K562 (cell line): ENCODE measurements around the gene MAP3K7. TPM values are rescaled to one million over a fixed set of nuclear protein-coding genes. Genes with fewer than 3 reads are reported as not detected.
A peak's percentile ranks its signal among the peaks of the same experiment; 100 is the strongest.

Experiments
- ATAC-seq: fragments of 200-7000 bp; cut with Tn5 transposase; 3 replicates; pipeline ENCODE4 v1.9.1; 2020; ENCODE audit warnings: moderate library complexity
- BruUV-seq: library from RNA; stranded (reverse); fragments of 400-500 nt; replicated peaks from 2 replicates; lab custom pipeline; 2021; lab: Mats Ljungman, UMichigan
- CTCF ChIA-PET: fragments of 300-600 bp; formaldehyde crosslinking; extraction: SDS; loops from one replicate; lab custom pipeline; 2021; ENCODE audit warnings: low intra/inter-chr PET ratio; lab: Yijun Ruan, JAX
- POLR2A ChIA-PET: fragments of 300-600, 350-650 bp; sonication (Branson Sonifier 250); formaldehyde crosslinking; extraction: SDS; loops from one replicate; lab custom pipeline; 2021; ENCODE audit warnings: antibody characterized with exemption, inconsistent platforms; lab: Yijun Ruan, JAX
- DNase-seq, 4 experiments: peaks; one replicate each; pipeline versions ENCODE4 v3.0.0 to v3.0.0-alpha.2; 2011 to 2018; ENCODE audit warnings: low spot score in 3 of 4, mixed read lengths in 3 of 4; ENCODE audit errors: extremely low read depth in 1 of 4
- FAIRE-seq: peaks from 2 replicates; lab custom pipeline; 2011; peaks lifted over from hg19 to GRCh38; lab: Jason Lieb, UNC
- H2AFZ ChIP-seq: 2 replicates; pipeline ENCODE4 v1.6.0; 2011; ENCODE audit warnings: low read depth, low read length, control low read depth, inconsistent platforms
- H3K27ac ChIP-seq: fragments of 200-600 bp; 3 replicates; pipeline ENCODE4 v1.8.0; 2011; ENCODE audit warnings: low read depth, mild to moderate bottlenecking, control low read depth, inconsistent platforms, low read length, moderate library complexity, mixed read lengths; ENCODE audit errors: extremely low read depth
- H3K27me3 ChIP-seq, 2 experiments: fragments of 300-600 bp in 1 of 2; 2 replicates in 1 of 2; 3 replicates in 1 of 2; pipeline versions ENCODE4 v1.6.0 to v1.8.0; 2011; ENCODE audit warnings: inconsistent platforms in 2 of 2, low read length in 2 of 2, mild to moderate bottlenecking in 1 of 2, mixed read lengths in 1 of 2, moderate library complexity in 1 of 2; ENCODE audit not compliant: control insufficient read depth in 2 of 2, insufficient read depth in 2 of 2
- H3K36me3 ChIP-seq: fragments of 300-600 bp; 3 replicates; pipeline ENCODE4 v1.8.0; 2011; ENCODE audit warnings: mild to moderate bottlenecking, low read length, inconsistent platforms; ENCODE audit not compliant: control insufficient read depth, insufficient read depth
- H3K4me1 ChIP-seq, 2 experiments: fragments of 200-600 bp in 1 of 2; replicated peaks in 1 of 2; 2 replicates in 1 of 2; 3 replicates in 1 of 2; pipeline versions ENCODE4 v1.5.1 to v1.8.0; 2011; ENCODE audit warnings: inconsistent platforms in 2 of 2, low read length in 2 of 2, mild to moderate bottlenecking in 1 of 2, mixed read lengths in 1 of 2, moderate library complexity in 1 of 2; ENCODE audit not compliant: control insufficient read depth in 2 of 2, insufficient read depth in 2 of 2
- H3K4me2 ChIP-seq: 2 replicates; pipeline ENCODE4 v1.6.1; 2011; ENCODE audit warnings: low read length, control low read depth, inconsistent platforms, mixed read lengths; ENCODE audit not compliant: insufficient read depth
- H3K4me3 ChIP-seq: fragments of 200-600 bp; sonication (generic), shearing (Covaris generic); 2 replicates; pipeline ENCODE4 v1.5.1; 2016; ENCODE audit warnings: control low read depth, inconsistent platforms
- H3K79me2 ChIP-seq: fragments of 200-600 bp; 3 replicates; pipeline ENCODE4 v1.8.0; 2011; ENCODE audit warnings: low read length, inconsistent platforms; ENCODE audit not compliant: control insufficient read depth, insufficient read depth
- H3K9ac ChIP-seq, 2 experiments: 2 replicates each; pipeline versions ENCODE4 v1.6.0 to v1.6.1; 2011; ENCODE audit warnings: low read depth in 2 of 2, low read length in 2 of 2, control low read depth in 1 of 2, inconsistent platforms in 1 of 2, mild to moderate bottlenecking in 1 of 2, mixed read lengths in 1 of 2; ENCODE audit not compliant: insufficient read depth in 1 of 2
- H3K9me1 ChIP-seq: one replicate; pipeline ENCODE4 v1.6.0; 2011; ENCODE audit warnings: inconsistent platforms, mild to moderate bottlenecking, low read length, moderate library complexity; ENCODE audit not compliant: control insufficient read depth, insufficient read depth
- H3K9me3 ChIP-seq: replicated peaks from 2 replicates; pipeline ENCODE4 v1.5.1; 2011; ENCODE audit warnings: low read depth, low read length, inconsistent platforms; ENCODE audit not compliant: control insufficient read depth, insufficient read depth
- H4K20me1 ChIP-seq: replicated peaks from 2 replicates; pipeline ENCODE4 v1.6.1; 2011; ENCODE audit warnings: low read length, inconsistent platforms, mixed read lengths; ENCODE audit not compliant: control insufficient read depth, insufficient read depth
- BCL6 ChIP-seq: fragments of 250-450 bp; sonication (Bioruptor Pico); IDR thresholded peaks from 2 replicates; pipeline ENCODE4 v1.4.0; 2020
- CREB1 ChIP-seq, 2 experiments: sonication (generic) in 1 of 2; formaldehyde crosslinking in 1 of 2; IDR thresholded peaks; 2 replicates each; pipeline versions ENCODE4 v1.6.1 to v1.8.0; 2012 to 2022; ENCODE audit warnings: inconsistent platforms in 1 of 2, mild to moderate bottlenecking in 1 of 2, missing genetic modification reagents in 1 of 2, moderate library complexity in 1 of 2
- E2F3 ChIP-seq: fragments of 250-450 bp; sonication (Bioruptor Pico); IDR thresholded peaks from 2 replicates; pipeline ENCODE4 v1.4.0; 2020; ENCODE audit warnings: mild to moderate bottlenecking
- EP300 ChIP-seq: IDR thresholded peaks from 2 replicates; pipeline ENCODE4 v1.6.1; 2012; ENCODE audit warnings: low read length, improper control_type of control experiment
- EP400 ChIP-seq: fragments of 450-650 bp; IDR thresholded peaks from 2 replicates; pipeline ENCODE4 v1.6.1; 2017; ENCODE audit warnings: antibody characterized with exemption, mild to moderate bottlenecking, moderate library complexity
- ETV6 ChIP-seq, 3 experiments: fragments of 150-350 bp in 1 of 3; sonication (generic) in 1 of 3; formaldehyde crosslinking in 1 of 3; IDR thresholded peaks; 2 replicates each; pipeline versions ENCODE4 v1.6.1 to v1.8.0; 2014 to 2022; ENCODE audit warnings: borderline replicate concordance in 2 of 3, low read depth in 2 of 3, antibody characterized with exemption in 1 of 3, low read length in 1 of 3, mild to moderate bottlenecking in 1 of 3, missing genetic modification reagents in 1 of 3
- HDAC3 ChIP-seq: fragments of 450-650 bp; IDR thresholded peaks from 2 replicates; pipeline ENCODE4 v1.6.1; 2018; ENCODE audit warnings: borderline replicate concordance, mild to moderate bottlenecking, moderate library complexity; ENCODE audit not compliant: partially characterized antibody
- JUN ChIP-seq, 2 experiments: sonication (generic) in 1 of 2; formaldehyde crosslinking in 1 of 2; IDR thresholded peaks; 2 replicates each; pipeline versions ENCODE4 v1.6.1 to v1.8.0; 2012 to 2022; ENCODE audit warnings: borderline replicate concordance in 2 of 2, mild to moderate bottlenecking in 2 of 2, improper control_type of control experiment in 1 of 2, low read depth in 1 of 2, low read length in 1 of 2, missing genetic modification reagents in 1 of 2
- KDM1A ChIP-seq, 2 experiments: fragments of 450-650 bp; IDR thresholded peaks; 2 replicates each; pipeline ENCODE4 v1.6.1; 2016; ENCODE audit warnings: mild to moderate bottlenecking in 2 of 2
- MEIS2 ChIP-seq: fragments of 450-650 bp; IDR thresholded peaks from 2 replicates; pipeline ENCODE4 v1.6.1; 2014; ENCODE audit warnings: mild to moderate bottlenecking; ENCODE audit not compliant: partially characterized antibody
- MTF1 ChIP-seq: fragments of 250-450 bp; sonication (Bioruptor Pico); IDR thresholded peaks from 2 replicates; pipeline ENCODE4 v1.9.0; 2021; ENCODE audit warnings: moderate library complexity, mild to moderate bottlenecking, inconsistent platforms, borderline replicate concordance
- MYNN ChIP-seq, 2 experiments: sonication (generic); formaldehyde crosslinking in 1 of 2; IDR thresholded peaks; 2 replicates each; pipeline versions ENCODE4 v1.5.0 to v1.6.1; 2016 to 2020; ENCODE audit warnings: antibody characterized with exemption in 1 of 2, missing genetic modification reagents in 1 of 2
- PML ChIP-seq: IDR thresholded peaks from 2 replicates; pipeline ENCODE4 v1.6.1; 2012; ENCODE audit warnings: low read length, inconsistent platforms
- SRSF9 ChIP-seq: fragments of 200-400 bp; formaldehyde crosslinking; IDR thresholded peaks from 2 replicates; pipeline ENCODE4 v1.6.1; 2017; ENCODE audit warnings: low read depth, low read length, borderline replicate concordance
- TEAD4 ChIP-seq, 2 experiments: sonication (generic) in 1 of 2; formaldehyde crosslinking in 1 of 2; IDR thresholded peaks; 2 replicates each; pipeline versions ENCODE4 v1.6.1 to v1.8.0; 2012 to 2022; ENCODE audit warnings: borderline replicate concordance in 1 of 2, inconsistent platforms in 1 of 2, low read length in 1 of 2, mild to moderate bottlenecking in 1 of 2, missing genetic modification reagents in 1 of 2
- WGBS: fragments of 100-300 bp; shearing (Covaris generic); methylation state at CpG from one replicate; pipeline ENCODE4 v1.1.6; 2016; ENCODE audit warnings: low coverage, mixed read lengths; ENCODE audit not compliant: insufficient coverage; ENCODE audit errors: missing lambda C conversion rate; 5-methylcytosine and 5-hydroxymethylcytosine counted together
- in situ Hi-C: fragments of 300-500 bp; cut with MboI; formaldehyde crosslinking; loops from 4 replicates; pipeline ENCODE4 v1.15.0; 2018; ENCODE audit warnings: inconsistent platforms, mixed read lengths
- intact Hi-C: fragments of 100-400 bp; cut with micrococcal nuclease; formaldehyde crosslinking; loops from 2 replicates; pipeline ENCODE4 v1.14.2; 2022
- polyA plus RNA-seq, 8 experiments: library from polyadenylated mRNA; depleted of rRNA in 4 of 8; stranded (reverse) in 5 of 8; unstranded in 3 of 8; fragments of >200 nt; fragmentation: Nextera tagmentation in 2 of 8; fragmentation: Illumina TruSeq in 1 of 8; extraction: Ambion mirVana in 2 of 8; extraction: Trizol in 1 of 8; gene quantifications; 2 replicates each; pipeline versions ENCODE4 v1.2.1 to v1.2.3, GENCODE V29; 2011 to 2014; ENCODE audit warnings: inconsistent platforms in 1 of 8, missing spikeins in 1 of 8
- total RNA-seq, 7 experiments: library from RNA; depleted of rRNA in 6 of 7; stranded (reverse); fragments of >200 nt in 6 of 7; fragmentation: Illumina TruSeq in 2 of 7; extraction: Trizol in 2 of 7; gene quantifications; 2 replicates each; pipeline versions ENCODE4 v1.2.1 to v1.2.3, GENCODE V29; 2011 to 2021; ENCODE audit warnings: low replicate concordance in 1 of 7
- TF ChIP-seq, protein P1 (sequence below), 2 experiments: fragments of 450-650 bp; conservative IDR thresholded peaks; 2 replicates each; pipeline ENCODE4 v1.6.1; 2017; ENCODE audit warnings: mild to moderate bottlenecking in 2 of 2, moderate library complexity in 2 of 2
- TF ChIP-seq, protein P2 (sequence below): fragments of 450-650 bp; IDR thresholded peaks from 2 replicates; pipeline ENCODE4 v1.6.1; 2017; ENCODE audit warnings: antibody characterized with exemption

Gene MAP3K7
- total and polyA plus RNA-seq, 9 of the 15 experiments (the other 6 are each of a cell fraction or from before 2014, with no cell fraction given), result 13.4 to 60.9 (median 34.8) TPM

DNA sequence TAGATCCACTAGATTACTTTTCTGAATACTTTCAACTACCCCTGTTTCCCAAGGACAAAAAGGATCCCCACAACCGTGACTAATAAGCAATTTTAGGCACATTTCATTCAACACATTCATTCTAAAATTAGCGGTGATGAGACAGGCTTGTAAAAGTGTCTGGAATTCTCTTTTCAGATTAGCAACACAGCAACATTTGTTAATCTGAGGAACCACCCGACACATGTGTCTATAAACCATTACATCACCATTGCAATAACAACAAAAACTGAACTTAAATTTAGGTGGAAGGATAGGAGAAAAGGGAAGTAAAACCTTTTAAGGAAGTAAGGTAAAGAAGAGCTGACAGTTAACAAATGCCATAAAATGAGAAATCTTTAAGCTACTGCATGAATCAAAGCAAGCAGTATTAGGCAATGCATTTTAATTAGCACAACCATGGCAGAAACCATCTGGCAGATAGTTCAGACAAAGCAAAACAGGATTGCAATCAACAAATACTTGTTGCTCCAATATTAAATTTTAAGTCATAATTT lies 49.1 kb downstream of the MAP3K7 start:
- Histone ChIP-seq H3K9ac (no peak overlapping the region), H3K4me2 (no peak overlapping the region), H3K4me1 (peaks cover 0 to 6% of the 10 kb centered on the region in 2 experiments; a peak in 2 of 5 replicates), H3K4me3 (no peak overlapping the region), H2AFZ (no peak overlapping the region), H3K9me1 (no peaks in the 10 kb centered on the region), H3K27me3 (no peaks in the 10 kb centered on the region), H3K27ac (peak overlapping the region; percentile 49; the same call in 1 of the 3 replicates), H4K20me1 (no peaks in the 10 kb centered on the region), H3K36me3 (peaks cover 26% of the 10 kb centered on the region; the same call in 2 of the 3 replicates), H3K79me2 (no peaks in the 10 kb centered on the region), H3K9me3 (no peaks in the 10 kb centered on the region)
- WGBS, result 12% methylated on average over 3 of the region's 3 CpGs
- CTCF ChIA-PET, result no interaction called here
- ATAC-seq (peak; percentile 64), DNase-seq (peak in 1 of 4 experiments; percentile 23), FAIRE-seq (peak; percentile 46)
- no TSS peak for BruUV-seq
- in situ Hi-C loops, result no loop called here
- POLR2A ChIA-PET, result interaction anchor here (1.5 kb wide), 1 partner anchor 10 kb away, joined by 4 read pairs; no protein-coding TSS in a partner anchor
- intact Hi-C loops, result no loop called here
- TF ChIP-seq, protein P1, sequence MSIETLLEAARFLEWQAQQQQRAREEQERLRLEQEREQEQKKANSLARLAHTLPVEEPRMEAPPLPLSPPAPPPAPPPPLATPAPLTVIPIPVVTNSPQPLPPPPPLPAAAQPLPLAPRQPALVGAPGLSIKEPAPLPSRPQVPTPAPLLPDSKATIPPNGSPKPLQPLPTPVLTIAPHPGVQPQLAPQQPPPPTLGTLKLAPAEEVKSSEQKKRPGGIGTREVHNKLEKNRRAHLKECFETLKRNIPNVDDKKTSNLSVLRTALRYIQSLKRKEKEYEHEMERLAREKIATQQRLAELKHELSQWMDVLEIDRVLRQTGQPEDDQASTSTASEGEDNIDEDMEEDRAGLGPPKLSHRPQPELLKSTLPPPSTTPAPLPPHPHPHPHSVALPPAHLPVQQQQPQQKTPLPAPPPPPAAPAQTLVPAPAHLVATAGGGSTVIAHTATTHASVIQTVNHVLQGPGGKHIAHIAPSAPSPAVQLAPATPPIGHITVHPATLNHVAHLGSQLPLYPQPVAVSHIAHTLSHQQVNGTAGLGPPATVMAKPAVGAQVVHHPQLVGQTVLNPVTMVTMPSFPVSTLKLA (conservative IDR thresholded peaks at IDR 0.05), result peak in 1 of 2 experiments; percentile 23; a peak in 1 of 4 replicates
- TF ChIP-seq, protein P2, sequence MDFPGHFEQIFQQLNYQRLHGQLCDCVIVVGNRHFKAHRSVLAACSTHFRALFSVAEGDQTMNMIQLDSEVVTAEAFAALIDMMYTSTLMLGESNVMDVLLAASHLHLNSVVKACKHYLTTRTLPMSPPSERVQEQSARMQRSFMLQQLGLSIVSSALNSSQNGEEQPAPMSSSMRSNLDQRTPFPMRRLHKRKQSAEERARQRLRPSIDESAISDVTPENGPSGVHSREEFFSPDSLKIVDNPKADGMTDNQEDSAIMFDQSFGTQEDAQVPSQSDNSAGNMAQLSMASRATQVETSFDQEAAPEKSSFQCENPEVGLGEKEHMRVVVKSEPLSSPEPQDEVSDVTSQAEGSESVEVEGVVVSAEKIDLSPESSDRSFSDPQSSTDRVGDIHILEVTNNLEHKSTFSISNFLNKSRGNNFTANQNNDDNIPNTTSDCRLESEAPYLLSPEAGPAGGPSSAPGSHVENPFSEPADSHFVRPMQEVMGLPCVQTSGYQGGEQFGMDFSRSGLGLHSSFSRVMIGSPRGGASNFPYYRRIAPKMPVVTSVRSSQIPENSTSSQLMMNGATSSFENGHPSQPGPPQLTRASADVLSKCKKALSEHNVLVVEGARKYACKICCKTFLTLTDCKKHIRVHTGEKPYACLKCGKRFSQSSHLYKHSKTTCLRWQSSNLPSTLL, result peak; percentile 80
- TF ChIP-seq PML (peak; percentile 66; the same call in 1 of the 2 replicates), MTF1 (no peak), MEIS2 (peak; percentile 82), HDAC3 (peak; percentile 45), CREB1 (IDR thresholded peaks at IDR 0.05) (0 out of 2 replicates have a peak, but pooled peaks have one; percentile 28), CREB1 (CRISPR knock-in tag; IDR thresholded peaks at IDR 0.05) (no peak), MYNN (IDR thresholded peaks at IDR 0.05) (no peak), MYNN (CRISPR knock-in tag; IDR thresholded peaks at IDR 0.05) (no peak), EP400 (0 out of 2 replicates have a peak, but pooled peaks have one; percentile 20), SRSF9 (no peak), BCL6 (no peak), KDM1A (IDR thresholded peaks at IDR 0.05) (peak in 1 of 2 experiments; percentile 14; a peak in 2 of 4 replicates), JUN (IDR thresholded peaks at IDR 0.05; ENCODE audit: borderline replicate concordance, low read depth, low read length) (0 out of 2 replicates have a peak, but pooled peaks have one; percentile 16), JUN (CRISPR knock-in tag; IDR thresholded peaks at IDR 0.05; ENCODE audit: borderline replicate concordance) (peak; percentile 85; the same call in 1 of the 2 replicates), TEAD4 (IDR thresholded peaks at IDR 0.05; ENCODE audit: low read length) (peak; percentile 84), TEAD4 (CRISPR knock-in tag; IDR thresholded peaks at IDR 0.05; ENCODE audit: borderline replicate concordance) (no peak), ETV6 (IDR thresholded peaks at IDR 0.05; ENCODE audit: borderline replicate concordance in 1 of 2, low read depth in 2 of 2, low read length in 1 of 2) (0 out of 4 replicates have a peak, but pooled peaks of 1 of the 2 experiments have one; percentile 31), ETV6 (CRISPR knock-in tag; IDR thresholded peaks at IDR 0.05; ENCODE audit: borderline replicate concordance) (no peak), EP300 (0 out of 2 replicates have a peak, but pooled peaks have one; percentile 23), E2F3 (CRISPR knock-in tag) (no peak)
